Ishikawa (cell line): ENCODE data around the gene NF1.

Experiments
- CEBPB ChIP-seq: IDR thresholded peaks from 2 replicates; pipeline ENCODE4 v1.6.1; 2012
- EGR1 ChIP-seq: IDR thresholded peaks from 2 replicates; pipeline ENCODE4 v1.6.1; 2012
- EP300 ChIP-seq: IDR thresholded peaks from 2 replicates; pipeline ENCODE4 v1.6.1; 2012; ENCODE audit warnings: borderline replicate concordance
- FOXM1 ChIP-seq: IDR thresholded peaks from 2 replicates; pipeline ENCODE4 v1.6.1; 2012; ENCODE audit warnings: low read depth, borderline replicate concordance
- NFIC ChIP-seq: IDR thresholded peaks from 2 replicates; pipeline ENCODE4 v1.6.1; 2012
- RAD21 ChIP-seq: IDR thresholded peaks from 2 replicates; pipeline ENCODE4 v1.6.1; 2012; ENCODE audit warnings: low read depth
- TAF1 ChIP-seq: IDR thresholded peaks from 2 replicates; pipeline ENCODE4 v1.6.1; 2012; ENCODE audit warnings: low read depth, mild to moderate bottlenecking
- TCF12 ChIP-seq: IDR thresholded peaks from 2 replicates; pipeline ENCODE4 v1.6.1; 2012; ENCODE audit warnings: low read depth
- ZBTB7A ChIP-seq: IDR thresholded peaks from 2 replicates; pipeline ENCODE4 v1.6.1; 2012; ENCODE audit warnings: low read depth
- TF ChIP-seq, protein P1 (sequence below): IDR thresholded peaks from 2 replicates; pipeline ENCODE4 v1.6.1; 2012; ENCODE audit warnings: low read depth, mild to moderate bottlenecking
- TF ChIP-seq, protein P2 (sequence below): IDR thresholded peaks from 2 replicates; pipeline ENCODE4 v1.6.1; 2012

GRCh38 chr17:31241116-31241515, 146.3 kb downstream of the NF1 start:
- TF ChIP-seq RAD21 (no peak), EP300 (no peak), CEBPB (no peak), EGR1 (no peak), FOXM1 (no peak), TCF12 (no peak), TAF1 (no peak), ZBTB7A (no peak), NFIC (no peak)
- TF ChIP-seq, protein P1, sequence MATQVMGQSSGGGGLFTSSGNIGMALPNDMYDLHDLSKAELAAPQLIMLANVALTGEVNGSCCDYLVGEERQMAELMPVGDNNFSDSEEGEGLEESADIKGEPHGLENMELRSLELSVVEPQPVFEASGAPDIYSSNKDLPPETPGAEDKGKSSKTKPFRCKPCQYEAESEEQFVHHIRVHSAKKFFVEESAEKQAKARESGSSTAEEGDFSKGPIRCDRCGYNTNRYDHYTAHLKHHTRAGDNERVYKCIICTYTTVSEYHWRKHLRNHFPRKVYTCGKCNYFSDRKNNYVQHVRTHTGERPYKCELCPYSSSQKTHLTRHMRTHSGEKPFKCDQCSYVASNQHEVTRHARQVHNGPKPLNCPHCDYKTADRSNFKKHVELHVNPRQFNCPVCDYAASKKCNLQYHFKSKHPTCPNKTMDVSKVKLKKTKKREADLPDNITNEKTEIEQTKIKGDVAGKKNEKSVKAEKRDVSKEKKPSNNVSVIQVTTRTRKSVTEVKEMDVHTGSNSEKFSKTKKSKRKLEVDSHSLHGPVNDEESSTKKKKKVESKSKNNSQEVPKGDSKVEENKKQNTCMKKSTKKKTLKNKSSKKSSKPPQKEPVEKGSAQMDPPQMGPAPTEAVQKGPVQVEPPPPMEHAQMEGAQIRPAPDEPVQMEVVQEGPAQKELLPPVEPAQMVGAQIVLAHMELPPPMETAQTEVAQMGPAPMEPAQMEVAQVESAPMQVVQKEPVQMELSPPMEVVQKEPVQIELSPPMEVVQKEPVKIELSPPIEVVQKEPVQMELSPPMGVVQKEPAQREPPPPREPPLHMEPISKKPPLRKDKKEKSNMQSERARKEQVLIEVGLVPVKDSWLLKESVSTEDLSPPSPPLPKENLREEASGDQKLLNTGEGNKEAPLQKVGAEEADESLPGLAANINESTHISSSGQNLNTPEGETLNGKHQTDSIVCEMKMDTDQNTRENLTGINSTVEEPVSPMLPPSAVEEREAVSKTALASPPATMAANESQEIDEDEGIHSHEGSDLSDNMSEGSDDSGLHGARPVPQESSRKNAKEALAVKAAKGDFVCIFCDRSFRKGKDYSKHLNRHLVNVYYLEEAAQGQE, result no peak
- TF ChIP-seq, protein P2, sequence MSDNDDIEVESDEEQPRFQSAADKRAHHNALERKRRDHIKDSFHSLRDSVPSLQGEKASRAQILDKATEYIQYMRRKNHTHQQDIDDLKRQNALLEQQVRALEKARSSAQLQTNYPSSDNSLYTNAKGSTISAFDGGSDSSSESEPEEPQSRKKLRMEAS, result no peak
